HuH-7.5 (cell line): ENCODE data around the gene FBXO7.

ENCODE experiments used
- DNase-seq: peaks from one replicate; pipeline ENCODE4 v3.0.0; 2011; ENCODE audit warnings: low spot score

The FBXO7 gene

GRCh38 chr22:32490279-32490678 lies 15.7 kb downstream of the FBXO7 start:
- no peak for DNase-seq

- no peak for DNase-seq
Observed at GRCh38 chr22:32492111-32492510, 17.5 kb downstream of the FBXO7 start.

GRCh38 chr22:32493551-32493950 lies 18.9 kb downstream of the FBXO7 start:
- no peak for DNase-seq

- DNase-seq = no peak
Observed at GRCh38 chr22:32494971-32495370, 20.4 kb downstream of the FBXO7 start.

- DNase-seq = no peak
Observed at GRCh38 chr22:32499666-32500065, 25.1 kb downstream of the FBXO7 start.

- DNase-seq = no peak
Observed at GRCh38 chr22:32501836-32502752, 27.5 kb downstream of the FBXO7 start.

GRCh38 chr22:32509045-32509444 lies 34.4 kb downstream of the FBXO7 start:
- DNase-seq = no peak

GRCh38 chr22:32511274-32511673 lies 36.7 kb downstream of the FBXO7 start:
- no peak for DNase-seq

- DNase-seq = no peak
Observed at GRCh38 chr22:32511776-32512175, 37.2 kb downstream of the FBXO7 start.

- no peak for DNase-seq
Observed at GRCh38 chr22:32512267-32512982, 37.8 kb downstream of the FBXO7 start.

GRCh38 chr22:32515084-32515483 lies 40.5 kb downstream of the FBXO7 start:
- DNase-seq = no peak

- DNase-seq = no peak
Observed at GRCh38 chr22:32517488-32517887, 42.9 kb downstream of the FBXO7 start.

GRCh38 chr22:32517921-32518320 lies 43.3 kb downstream of the FBXO7 start:
- no peak for DNase-seq

GRCh38 chr22:32518381-32518780 lies 43.8 kb downstream of the FBXO7 start:
- no peak for DNase-seq

- DNase-seq = no peak
Observed at GRCh38 chr22:32518848-32519247, 44.2 kb downstream of the FBXO7 start.

- DNase-seq = no peak
Observed at GRCh38 chr22:32520612-32521011, 46.0 kb downstream of the FBXO7 start.

- no peak for DNase-seq
Observed at GRCh38 chr22:32522237-32522636, 47.6 kb downstream of the FBXO7 start.

GRCh38 chr22:32527756-32528155 lies 53.1 kb downstream of the FBXO7 start:
- no peak for DNase-seq

- DNase-seq = no peak
Observed at GRCh38 chr22:32528316-32528715, 53.7 kb downstream of the FBXO7 start.

GRCh38 chr22:32528984-32529982 lies 54.7 kb downstream of the FBXO7 start:
- peak; percentile 89 for DNase-seq

GRCh38 chr22:32531228-32531627 lies 56.6 kb downstream of the FBXO7 start:
- no peak for DNase-seq
